ENCODE results near the gene FGFR2.

DNA sequence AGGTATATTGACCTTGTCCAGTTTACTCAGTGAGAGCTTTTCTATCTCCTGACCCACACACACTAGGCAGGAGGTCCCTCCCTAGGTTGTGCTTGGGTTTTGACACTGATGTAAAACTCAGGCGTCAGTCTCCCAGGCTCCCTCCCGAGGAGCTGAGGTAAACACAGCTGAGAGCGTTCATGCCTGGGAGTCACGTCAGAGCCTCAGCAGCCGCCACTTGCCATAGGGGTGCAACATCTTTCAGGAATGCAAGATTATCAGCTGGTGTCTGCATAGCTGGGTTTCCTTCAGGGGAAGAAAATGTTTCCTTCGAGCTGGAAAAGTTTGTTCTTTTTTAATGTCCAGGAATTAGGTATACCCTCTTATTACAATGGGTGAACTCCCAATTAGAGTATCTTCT is 70.6 kb downstream of the FGFR2 start:
- TF ChIP-seq, protein P1, sequence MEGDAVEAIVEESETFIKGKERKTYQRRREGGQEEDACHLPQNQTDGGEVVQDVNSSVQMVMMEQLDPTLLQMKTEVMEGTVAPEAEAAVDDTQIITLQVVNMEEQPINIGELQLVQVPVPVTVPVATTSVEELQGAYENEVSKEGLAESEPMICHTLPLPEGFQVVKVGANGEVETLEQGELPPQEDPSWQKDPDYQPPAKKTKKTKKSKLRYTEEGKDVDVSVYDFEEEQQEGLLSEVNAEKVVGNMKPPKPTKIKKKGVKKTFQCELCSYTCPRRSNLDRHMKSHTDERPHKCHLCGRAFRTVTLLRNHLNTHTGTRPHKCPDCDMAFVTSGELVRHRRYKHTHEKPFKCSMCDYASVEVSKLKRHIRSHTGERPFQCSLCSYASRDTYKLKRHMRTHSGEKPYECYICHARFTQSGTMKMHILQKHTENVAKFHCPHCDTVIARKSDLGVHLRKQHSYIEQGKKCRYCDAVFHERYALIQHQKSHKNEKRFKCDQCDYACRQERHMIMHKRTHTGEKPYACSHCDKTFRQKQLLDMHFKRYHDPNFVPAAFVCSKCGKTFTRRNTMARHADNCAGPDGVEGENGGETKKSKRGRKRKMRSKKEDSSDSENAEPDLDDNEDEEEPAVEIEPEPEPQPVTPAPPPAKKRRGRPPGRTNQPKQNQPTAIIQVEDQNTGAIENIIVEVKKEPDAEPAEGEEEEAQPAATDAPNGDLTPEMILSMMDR (IDR thresholded peaks at IDR 0.05), result no peak
- TF ChIP-seq POLR2A (IDR thresholded peaks at IDR 0.05), result no peak

Data from heart left ventricle (tissue), 13 donors.